Activated CD4-positive, alpha-beta T cell treated with anti-CD3 and anti-CD28 coated beads for 36 hours (primary cell): ENCODE results near the gene PRKCZ. TPM values are rescaled to one million over a fixed set of nuclear protein-coding genes. Genes with fewer than 3 reads are reported as not detected.
"Not testable (repeated sequence)": the region's sequence is repeated elsewhere in the genome, so short reads cannot be mapped to it uniquely, and the experiment has no call there.

Experiments used
- ATAC-seq: fragments of 200-7000 bp; cut with Tn5 transposase; one replicate; pipeline ENCODE4 v1.10.0; 2021; ENCODE audit warnings: mild to moderate bottlenecking, moderate library complexity
- CTCF ChIA-PET: fragments of 350-600 bp; sonication (Branson Sonifier 250); formaldehyde crosslinking; loops from one replicate; lab custom pipeline; 2021; ENCODE audit warnings: antibody characterized with exemption; lab: Charles Lee
- POLR2A ChIA-PET: fragments of 350-600 bp; sonication (Branson Sonifier 250); formaldehyde crosslinking; loops from one replicate; lab custom pipeline; 2021; ENCODE audit warnings: antibody characterized with exemption, inconsistent platforms; lab: Charles Lee
- DNase-seq: peaks from one replicate; pipeline ENCODE4 v3.0.0-alpha.2; 2020
- H3K27ac Mint-ChIP-seq: one replicate; pipeline ENCODE4 v1.8.0; 2021; ENCODE audit warnings: mixed read lengths
- H3K27me3 Mint-ChIP-seq: one replicate; pipeline ENCODE4 v1.8.0; 2021; ENCODE audit warnings: mixed read lengths
- H3K36me3 Mint-ChIP-seq: one replicate; pipeline ENCODE4 v1.8.0; 2021; ENCODE audit warnings: low read depth, mixed read lengths
- H3K4me1 Mint-ChIP-seq: one replicate; pipeline ENCODE4 v1.8.0; 2021; ENCODE audit warnings: mixed read lengths
- H3K4me3 Mint-ChIP-seq: one replicate; pipeline ENCODE4 v1.8.0; 2021; ENCODE audit warnings: mild to moderate bottlenecking, moderate library complexity, mixed read lengths
- H3K9me3 Mint-ChIP-seq: one replicate; pipeline ENCODE4 v1.8.0; 2021; ENCODE audit warnings: low read depth, mixed read lengths
- intact Hi-C, 2 experiments: fragments of 100-400 bp; cut with DNase I in 1 of 2; cut with micrococcal nuclease in 1 of 2; formaldehyde crosslinking; loops; one replicate each; pipeline versions ENCODE4 v1.14.2 to v1.15.1; 2022 to 2024; cut with DNase I, micrococcal nuclease
- total RNA-seq, 2 experiments: library from RNA; stranded (reverse); gene quantifications; one replicate each; pipeline ENCODE4 v1.2.3, GENCODE V29; 2021

The PRKCZ gene
- total RNA-seq, 2 experiments from 2014 or later = 9.8 to 10.9 TPM

DNA sequence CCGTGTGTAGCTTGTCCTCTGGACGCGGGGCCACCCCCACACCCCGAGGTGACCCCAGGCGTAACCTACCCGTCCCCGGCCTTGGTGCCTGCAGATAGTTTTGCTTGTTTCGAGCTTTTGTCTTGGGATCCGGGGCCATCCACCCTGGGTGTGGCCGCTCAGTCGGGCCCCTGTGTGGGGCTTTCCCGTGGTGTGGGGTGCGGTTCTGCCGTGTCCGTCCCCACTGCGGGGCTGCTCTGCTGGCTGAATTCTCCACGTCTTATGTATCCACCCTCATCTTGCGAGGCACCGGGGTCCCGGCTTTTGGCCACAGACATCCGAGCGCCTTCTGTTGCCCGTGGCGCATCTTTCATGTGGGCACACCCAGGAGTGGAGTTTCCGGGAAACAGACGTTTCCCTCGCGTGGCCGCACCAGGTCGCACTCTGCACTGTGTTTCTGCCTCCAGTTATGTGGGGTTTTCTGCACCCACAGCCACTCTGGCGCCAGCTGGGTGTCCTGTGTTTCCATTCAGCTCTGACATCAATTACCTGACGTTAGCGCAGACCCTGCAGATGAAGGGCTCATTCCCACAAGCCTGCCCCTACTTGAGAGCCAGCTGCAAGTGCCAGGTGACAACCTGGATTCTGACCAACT, 64.9 kb downstream of the PRKCZ start:
- ATAC-seq = no peak

GRCh38 chr1:2115702-2116341, 65.6 kb downstream of the PRKCZ start:
- H3K27me3 Mint-ChIP-seq = no peaks in the 10 kb centered on the region
- H3K27ac Mint-ChIP-seq = no peak overlapping the region
- DNase-seq = no peak
- intact Hi-C loops = no loop called here
- POLR2A ChIA-PET = no interaction called here
- H3K9me3 Mint-ChIP-seq = no peaks in the 10 kb centered on the region
- CTCF ChIA-PET = interaction anchor here (0.8 to 2.1 kb wide), 3 partner anchors 11 to 59 kb away, joined by 3 to 9 read pairs (median 4); no protein-coding TSS in a partner anchor
- peaks cover 3% of the 10 kb centered on the region for H3K4me1 Mint-ChIP-seq
- H3K36me3 Mint-ChIP-seq = peaks cover 2% of the 10 kb centered on the region
- no peak overlapping the region for H3K4me3 Mint-ChIP-seq
- ATAC-seq = no peak

More for the DNA sequence above, 64.9 kb downstream of the PRKCZ start:
- POLR2A ChIA-PET = no interaction called here
- no peak overlapping the region for H3K27ac Mint-ChIP-seq
- no peaks in the 10 kb centered on the region for H3K27me3 Mint-ChIP-seq
- CTCF ChIA-PET = interaction anchor here (0.7 to 2.1 kb wide), 4 partner anchors 12 to 169 kb away, joined by 3 to 9 read pairs (median 4); no protein-coding TSS in a partner anchor
- no peaks in the 10 kb centered on the region for H3K9me3 Mint-ChIP-seq
- H3K36me3 Mint-ChIP-seq = peaks cover 2% of the 10 kb centered on the region
- intact Hi-C loops = no loop called here
- H3K4me3 Mint-ChIP-seq = no peak overlapping the region
- peaks cover 3% of the 10 kb centered on the region for H3K4me1 Mint-ChIP-seq
- DNase-seq = no peak

- DNase-seq (no peak), ATAC-seq (no peak)
- no peak overlapping the region for H3K4me3 Mint-ChIP-seq
- H3K36me3 Mint-ChIP-seq = peaks cover 2% of the 10 kb centered on the region
- H3K9me3 Mint-ChIP-seq = peaks cover 4% of the 10 kb centered on the region
- intact Hi-C loops = no loop called here
- ChIA-PET CTCF (interaction anchor here (0.6 kb wide), 1 partner anchor 42 kb away, joined by 3 read pairs; no protein-coding TSS in a partner anchor), POLR2A (no interaction called here)
- no peaks in the 10 kb centered on the region for H3K27me3 Mint-ChIP-seq
- H3K27ac Mint-ChIP-seq = no peak overlapping the region
- peaks cover 3% of the 10 kb centered on the region for H3K4me1 Mint-ChIP-seq
Observed at GRCh38 chr1:2119886-2120285, 69.7 kb downstream of the PRKCZ start.

GRCh38 chr1:2121101-2121691, 71.0 kb downstream of the PRKCZ start:
- H3K27me3 Mint-ChIP-seq = no peaks in the 10 kb centered on the region
- H3K9me3 Mint-ChIP-seq = peaks cover 4% of the 10 kb centered on the region
- H3K36me3 Mint-ChIP-seq = peaks cover 2% of the 10 kb centered on the region
- ChIA-PET CTCF (no interaction called here), POLR2A (no interaction called here)
- DNase-seq = no peak
- H3K4me1 Mint-ChIP-seq = no peaks in the 10 kb centered on the region
- ATAC-seq = no peak
- H3K4me3 Mint-ChIP-seq = no peak overlapping the region
- no peak overlapping the region for H3K27ac Mint-ChIP-seq
- intact Hi-C loops = no loop called here

DNA sequence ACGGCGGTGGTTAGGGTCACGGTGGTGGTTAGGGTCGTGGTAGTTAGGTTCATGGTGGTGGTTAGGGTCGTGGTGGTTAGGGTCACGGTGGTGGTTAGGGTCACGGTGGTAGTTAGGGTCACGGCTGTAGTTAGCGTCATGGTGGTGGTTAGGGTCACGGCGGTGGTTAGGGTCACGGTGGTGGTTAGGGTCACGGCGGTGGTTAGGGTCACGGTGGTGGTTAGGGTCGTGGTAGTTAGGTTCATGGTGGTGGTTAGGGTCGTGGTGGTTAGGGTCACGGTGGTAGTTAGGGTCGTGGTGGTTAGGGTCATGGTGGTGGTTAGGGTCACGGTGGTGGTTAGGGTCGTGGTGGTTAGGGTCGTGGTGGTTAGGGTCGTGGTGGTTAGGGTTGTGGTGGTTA, 71.6 kb downstream of the PRKCZ start:
- H3K36me3 Mint-ChIP-seq, H3K4me3 Mint-ChIP-seq, ATAC-seq, DNase-seq, intact Hi-C loops, POLR2A ChIA-PET, H3K4me1 Mint-ChIP-seq, H3K27me3 Mint-ChIP-seq, H3K9me3 Mint-ChIP-seq, H3K27ac Mint-ChIP-seq, CTCF ChIA-PET: not testable (repeated sequence)

- H3K36me3 Mint-ChIP-seq = no peaks in the 10 kb centered on the region
- ATAC-seq (no peak), DNase-seq (no peak)
- no peak overlapping the region for H3K27ac Mint-ChIP-seq
- intact Hi-C loops = no loop called here
- no peaks in the 10 kb centered on the region for H3K27me3 Mint-ChIP-seq
- peaks cover 4% of the 10 kb centered on the region for H3K9me3 Mint-ChIP-seq
- H3K4me3 Mint-ChIP-seq = no peak overlapping the region
- POLR2A ChIA-PET = no interaction called here
- peaks cover 6% of the 10 kb centered on the region for H3K4me1 Mint-ChIP-seq
- CTCF ChIA-PET = no interaction called here
Observed at GRCh38 chr1:2124446-2125198, 74.4 kb downstream of the PRKCZ start.

DNA sequence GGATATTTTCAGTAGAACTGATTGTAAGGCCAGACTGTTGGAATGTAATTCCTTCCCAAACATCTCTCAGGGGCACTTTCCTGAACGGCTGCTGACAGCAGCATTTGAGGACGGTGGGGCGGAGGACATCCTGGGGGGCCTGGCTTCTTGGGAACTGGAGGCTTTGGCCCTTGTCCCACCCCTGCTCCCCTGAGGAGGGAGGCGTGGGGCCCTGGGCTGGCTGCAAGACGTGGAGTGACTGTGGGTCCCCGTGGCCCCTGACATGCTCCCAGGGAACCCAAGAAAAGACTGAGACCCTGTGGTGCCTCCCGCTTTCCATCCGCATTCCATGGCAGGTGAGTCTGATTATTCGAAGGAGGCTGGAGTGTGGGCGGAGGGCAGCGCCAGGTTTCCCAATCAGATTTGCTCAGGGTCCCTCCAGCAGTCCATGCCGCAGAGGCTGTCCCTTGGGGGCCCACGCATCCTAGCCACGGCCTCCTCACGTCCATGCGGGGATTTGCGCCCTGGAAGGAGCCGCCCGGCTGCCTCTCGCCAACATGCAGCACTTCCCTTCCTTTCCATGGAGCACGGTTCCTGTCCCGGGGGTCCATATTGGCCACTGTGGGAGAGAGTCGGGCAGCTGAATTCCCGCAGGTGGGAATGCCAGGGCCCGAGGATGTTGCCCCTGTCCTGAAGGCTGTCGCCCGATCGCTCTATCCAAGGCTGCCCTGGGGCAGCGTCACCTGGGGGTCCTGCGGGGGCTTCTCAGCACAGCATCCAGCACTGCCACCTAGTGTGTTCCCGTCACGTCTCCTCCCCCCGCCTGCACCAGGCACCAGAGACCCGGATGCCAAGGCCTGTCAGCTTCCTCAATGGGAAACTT, 75.4 kb downstream of the PRKCZ start:
- H3K4me3 Mint-ChIP-seq = no peak overlapping the region
- peaks cover 6% of the 10 kb centered on the region for H3K4me1 Mint-ChIP-seq
- ChIA-PET POLR2A (interaction anchor here (0.7 kb wide), 1 partner anchor 271 kb away, joined by 4 read pairs; no protein-coding TSS in a partner anchor), CTCF (interaction anchor here (0.6 to 2.7 kb wide), 2 partner anchors 14 to 42 kb away, joined by 3 to 7 read pairs; no protein-coding TSS in a partner anchor)
- H3K27ac Mint-ChIP-seq = no peak overlapping the region
- intact Hi-C loops = no loop called here
- H3K27me3 Mint-ChIP-seq = no peaks in the 10 kb centered on the region
- H3K36me3 Mint-ChIP-seq = no peaks in the 10 kb centered on the region
- peaks cover 4% of the 10 kb centered on the region for H3K9me3 Mint-ChIP-seq
- ATAC-seq (no peak), DNase-seq (no peak)

DNA sequence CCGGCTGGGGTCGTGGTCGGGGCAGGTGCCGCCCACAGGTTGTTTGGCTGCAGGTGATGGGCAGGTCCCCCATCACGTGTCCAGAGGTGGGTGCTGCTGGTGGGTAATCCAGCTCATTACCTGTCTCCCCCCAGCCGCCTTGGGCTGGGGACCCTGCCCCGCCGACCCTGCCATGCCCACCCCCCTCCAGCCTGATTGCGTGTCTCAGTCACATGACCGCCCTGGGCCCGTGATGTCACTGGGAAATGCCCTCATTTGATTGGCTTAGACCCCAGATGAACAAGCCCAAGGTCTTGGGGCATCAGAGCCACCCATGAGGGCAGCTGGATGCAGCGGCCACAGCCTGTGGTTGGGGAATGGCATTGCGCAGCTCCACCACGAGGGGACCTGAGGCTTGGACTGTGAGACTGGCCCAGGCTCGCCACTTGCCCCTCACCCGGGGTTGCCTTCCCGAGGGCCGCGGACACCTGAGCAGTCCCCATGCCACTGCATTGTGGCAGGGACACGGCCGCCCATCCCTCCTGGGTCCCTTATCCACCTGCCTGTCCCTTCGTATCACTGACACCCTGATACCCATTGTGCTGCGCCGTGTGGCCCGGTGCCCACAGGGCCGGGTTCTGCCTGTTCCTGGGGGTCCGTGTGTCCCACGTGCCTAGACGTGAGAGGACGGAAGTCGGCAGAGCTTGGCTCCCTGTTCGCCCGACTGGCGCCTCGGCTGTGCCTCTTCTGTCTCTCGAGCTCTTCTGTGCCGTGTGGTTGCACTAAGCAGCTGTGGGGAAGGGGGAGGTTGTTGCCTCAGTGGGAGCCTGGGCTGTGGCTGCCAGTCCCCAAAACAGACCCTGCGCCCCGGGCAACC, 76.3 kb downstream of the PRKCZ start:
- POLR2A ChIA-PET = interaction anchor here (0.7 kb wide), 1 partner anchor 272 kb away, joined by 4 read pairs; no protein-coding TSS in a partner anchor
- ATAC-seq = peak; percentile 73
- Mint-ChIP-seq H3K27ac (peak overlapping the region; percentile 79), H3K9me3 (peaks cover 2% of the 10 kb centered on the region), H3K36me3 (no peaks in the 10 kb centered on the region), H3K4me1 (peaks cover 6% of the 10 kb centered on the region), H3K27me3 (no peaks in the 10 kb centered on the region), H3K4me3 (peak overlapping the region; percentile 34)
- peak; percentile 28 for DNase-seq
- intact Hi-C loops = no loop called here
- CTCF ChIA-PET = interaction anchor here (0.6 to 2.7 kb wide), 3 partner anchors 11 to 41 kb away, joined by 3 to 7 read pairs (median 4); no protein-coding TSS in a partner anchor

- H3K9me3 Mint-ChIP-seq = no peaks in the 10 kb centered on the region
- intact Hi-C loops = no loop called here
- peak overlapping the region; percentile 79 for H3K27ac Mint-ChIP-seq
- no peaks in the 10 kb centered on the region for H3K27me3 Mint-ChIP-seq
- ATAC-seq = peak; percentile 49
- no peaks in the 10 kb centered on the region for H3K36me3 Mint-ChIP-seq
- H3K4me1 Mint-ChIP-seq = peaks cover 7% of the 10 kb centered on the region
- ChIA-PET CTCF (interaction anchor here (0.6 to 2.7 kb wide), 4 partner anchors 12 to 272 kb away, joined by 3 to 7 read pairs (median 4); no protein-coding TSS in a partner anchor), POLR2A (no interaction called here)
- DNase-seq = no peak
- peak overlapping the region; percentile 34 for H3K4me3 Mint-ChIP-seq
Observed at GRCh38 chr1:2127187-2128145, 77.3 kb downstream of the PRKCZ start.
